Motor neuron (in vitro differentiated cells): ENCODE results near the gene SPATA33. TPM values are rescaled to one million over a fixed set of nuclear protein-coding genes. Genes with fewer than 3 reads are reported as not detected.

Experiments used
- ATAC-seq, 8 experiments: fragments of 200-7000 bp; cut with Tn5 transposase; replicated peaks in 6 of 8; 2 replicates each; pipeline ENCODE4 v1.8.0; 2021; ENCODE audit warnings: mild to moderate bottlenecking in 8 of 8, moderate library complexity in 8 of 8
- H3K27ac ChIP-seq, 2 donors: fragments of 250-450 bp; sonication (Bioruptor Pico); 2 replicates each; pipeline ENCODE4 v1.9.0; 2021; ENCODE audit warnings: antibody characterized with exemption in 2 of 2, mild to moderate bottlenecking in 2 of 2, moderate library complexity in 1 of 2
- H3K4me1 ChIP-seq, 2 donors: fragments of 250-450 bp; sonication (Bioruptor Pico); replicated peaks in 1 of 2; 2 replicates each; pipeline ENCODE4 v1.6.1; 2021; ENCODE audit warnings: antibody characterized with exemption in 2 of 2, mild to moderate bottlenecking in 2 of 2, moderate library complexity in 1 of 2
- H3K4me3 ChIP-seq, 5 donors: fragments of 250-450 bp; sonication (Bioruptor Pico); 2 replicates each; pipeline ENCODE4 v1.9.0; 2021; ENCODE audit warnings: antibody characterized with exemption in 5 of 5, mild to moderate bottlenecking in 5 of 5, moderate library complexity in 4 of 5
- WGBS, 10 experiments: fragments of 450-650 bp; shearing (Covaris generic); methylation state at CpG; one replicate each; pipeline ENCODE4 v1.0.0; 2022; 5-methylcytosine and 5-hydroxymethylcytosine counted together
- in situ Hi-C, 9 experiments: fragments of 400-800 bp; cut with MboI; loops; one replicate each; pipeline ENCODE4 v1.15.0; 2021; ENCODE audit warnings: low sequenced_read_pairs in 9 of 9, low pct_unique_long_range_greater_than_20kb in 2 of 9; ENCODE audit not compliant: unreplicated experiment in 9 of 9
- total RNA-seq, 8 experiments: library from RNA; unstranded; fragments of 300-600 nt; gene quantifications; 2 replicates each; pipeline versions ENCODE4 v1.2.3 to v1.2.4, GENCODE V29; 2022

The SPATA33 gene
- total RNA-seq, 8 experiments from 2014 or later: 4.3 to 22.4 (median 7.6) TPM

- 80 to 100% methylated on average over 1 of the region's 10 CpGs; no CpG with 5 or more reads in 8 of the 10 experiments for WGBS, 10 experiments
- Histone ChIP-seq H3K27ac (peak overlapping the region in 1 of 2 donors; percentile 70), H3K4me3 (no peak overlapping the region), H3K4me1 (peaks cover 21 to 22% of the 10 kb centered on the region in 2 donors)
- no peak for ATAC-seq
- in situ Hi-C loops: no loop called here
Measured at GRCh38 chr16:89637379-89637778, 20.3 kb upstream of the SPATA33 start.

DNA sequence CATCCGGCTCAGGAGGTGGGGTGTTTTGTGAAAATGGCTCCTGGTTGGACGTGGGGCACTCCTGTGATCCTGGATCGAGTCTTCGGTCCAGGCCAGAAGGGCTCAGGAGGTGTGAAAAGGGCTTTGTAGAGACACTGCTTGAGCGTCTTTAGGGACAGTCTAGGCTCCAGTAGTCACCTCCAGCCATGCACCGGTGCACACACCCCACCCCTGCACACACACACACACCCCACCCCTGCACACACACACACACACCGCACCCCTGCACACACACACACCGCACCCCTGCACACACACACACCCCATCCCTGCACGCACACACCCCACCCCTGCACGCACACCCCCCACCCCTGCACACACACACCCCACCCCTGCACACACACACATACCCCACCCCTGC, 19.2 kb upstream of the SPATA33 start:
- WGBS, 10 experiments: 70% methylated on average over 2 of the region's 10 CpGs; no CpG with 5 or more reads in 9 of the 10 experiments
- H3K4me1 ChIP-seq: peaks cover 21 to 22% of the 10 kb centered on the region in 2 donors
- H3K27ac ChIP-seq: peak overlapping the region; percentile 57 to 70
- no peak for ATAC-seq
- in situ Hi-C loops: no loop called here
- no peak overlapping the region for H3K4me3 ChIP-seq

GRCh38 chr16:89639385-89639784, 18.3 kb upstream of the SPATA33 start:
- whole genome bisulfite sequencing, 10 experiments: no CpG with 5 or more reads among the region's 6 CpGs

DNA sequence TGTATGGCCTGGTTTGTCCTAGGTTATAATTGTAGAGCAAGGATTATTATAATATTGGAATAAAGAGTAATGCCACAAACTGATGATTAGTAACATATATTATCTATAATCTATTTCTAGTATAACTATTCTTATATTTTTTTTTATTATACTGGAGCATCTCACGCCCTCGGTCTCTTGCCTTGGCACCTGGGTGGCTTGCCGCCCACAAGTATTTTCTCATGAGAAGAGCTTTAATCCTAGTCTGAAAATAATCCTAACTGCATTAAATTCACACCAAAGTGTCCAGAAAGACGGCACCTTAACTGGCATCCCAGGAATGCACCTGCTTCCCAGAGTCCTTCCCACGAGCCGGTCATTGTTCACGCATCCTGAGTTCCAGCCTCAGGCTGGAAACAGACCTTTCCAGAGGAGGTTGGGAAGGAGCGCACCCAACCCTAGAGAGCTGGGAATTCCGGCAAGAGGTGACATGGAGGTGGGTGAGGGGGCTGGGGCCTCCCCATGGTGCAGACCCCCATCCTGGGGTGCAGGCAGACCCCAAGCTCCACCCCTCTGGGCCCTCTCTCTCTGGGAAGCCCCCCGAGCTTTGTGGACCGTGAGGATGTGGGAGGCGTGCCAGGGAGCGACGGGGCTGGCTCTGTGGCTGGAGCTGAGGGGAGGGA, 16.0 kb upstream of the SPATA33 start:
- 0 to 80% (median 62%) methylated on average over 1 to 9 of the region's 14 CpGs; no CpG with 5 or more reads in 2 of the 10 experiments for WGBS, 10 experiments
- in situ Hi-C loops: no loop called here

More at GRCh38 chr16:89639385-89639784, 18.3 kb upstream of the SPATA33 start:
- ATAC-seq: no peak
- in situ Hi-C loops: no loop called here
- Histone ChIP-seq H3K4me3 (no peak overlapping the region), H3K4me1 (peaks cover 21 to 22% of the 10 kb centered on the region in 2 donors), H3K27ac (peak overlapping the region; percentile 91 to 92)

GRCh38 chr16:89642574-89642973, 15.1 kb upstream of the SPATA33 start:
- WGBS, 10 experiments: 67 to 100% (median 89%) methylated on average over 1 to 8 of the region's 13 CpGs; no CpG with 5 or more reads in 7 of the 10 experiments

More for the DNA sequence above, 16.0 kb upstream of the SPATA33 start:
- peaks cover 21 to 22% of the 10 kb centered on the region in 2 donors for H3K4me1 ChIP-seq
- no peak for ATAC-seq
- peak overlapping the region; percentile 91 to 92 for H3K27ac ChIP-seq
- H3K4me3 ChIP-seq: peak overlapping the region in 2 of 5 donors; percentile 12 to 25

DNA sequence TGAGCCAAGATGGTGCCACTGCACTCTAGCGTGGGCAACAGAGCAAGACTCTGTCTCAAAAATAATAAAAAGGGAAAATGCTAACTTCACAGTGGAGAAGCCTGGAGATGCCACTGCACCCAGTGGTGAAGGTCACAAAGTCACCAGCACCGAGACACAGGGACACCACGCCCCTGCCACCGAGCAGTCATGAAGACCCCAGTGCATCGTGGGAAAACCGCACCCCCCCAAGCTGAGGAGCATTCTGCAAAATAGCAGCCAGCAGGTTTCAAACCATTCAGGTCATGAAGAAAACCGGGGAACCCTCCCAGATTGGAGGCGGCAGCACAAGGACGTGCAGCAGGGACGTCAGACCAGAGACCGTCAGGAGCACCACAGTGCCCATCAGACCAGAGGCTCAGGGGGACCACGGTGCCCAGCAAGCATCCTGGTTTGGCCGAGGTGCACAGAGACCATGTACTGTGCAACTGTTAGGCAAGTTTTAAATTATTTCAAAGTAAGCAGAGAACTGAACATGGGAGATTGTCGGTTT, 13.8 kb upstream of the SPATA33 start:
- H3K27ac ChIP-seq: no peak overlapping the region
- 53 to 96% (median 80%) methylated on average over 1 to 6 of the region's 14 CpGs; no CpG with 5 or more reads in 3 of the 10 experiments for WGBS, 10 experiments
- no peak for ATAC-seq
- H3K4me1 ChIP-seq: peaks cover 21 to 22% of the 10 kb centered on the region in 2 donors
- in situ Hi-C loops: no loop called here
- H3K4me3 ChIP-seq: no peak overlapping the region

More at GRCh38 chr16:89642574-89642973, 15.1 kb upstream of the SPATA33 start:
- Histone ChIP-seq H3K4me3 (no peak overlapping the region), H3K4me1 (peaks cover 21 to 22% of the 10 kb centered on the region in 2 donors), H3K27ac (no peak overlapping the region)
- in situ Hi-C loops: no loop called here
- ATAC-seq: no peak

GRCh38 chr16:89645122-89645521, 12.5 kb upstream of the SPATA33 start:
- Histone ChIP-seq H3K27ac (no peak overlapping the region), H3K4me3 (no peak overlapping the region), H3K4me1 (peaks cover 13 to 14% of the 10 kb centered on the region in 2 donors)
- 60 to 90% (median 80%) methylated on average over 1 to 2 of the region's 11 CpGs; no CpG with 5 or more reads in 6 of the 10 experiments for WGBS, 10 experiments
- in situ Hi-C loops: no loop called here
- ATAC-seq: no peak

- no peak for ATAC-seq
- Histone ChIP-seq H3K27ac (no peak overlapping the region), H3K4me3 (no peak overlapping the region), H3K4me1 (peaks cover 8 to 9% of the 10 kb centered on the region in 2 donors)
- WGBS, 10 experiments: 84 to 100% (median 95%) methylated on average over 1 to 5 of the region's 22 CpGs; no CpG with 5 or more reads in 6 of the 10 experiments
- in situ Hi-C loops: no loop called here
Measured at GRCh38 chr16:89646270-89646669, 11.4 kb upstream of the SPATA33 start.

DNA sequence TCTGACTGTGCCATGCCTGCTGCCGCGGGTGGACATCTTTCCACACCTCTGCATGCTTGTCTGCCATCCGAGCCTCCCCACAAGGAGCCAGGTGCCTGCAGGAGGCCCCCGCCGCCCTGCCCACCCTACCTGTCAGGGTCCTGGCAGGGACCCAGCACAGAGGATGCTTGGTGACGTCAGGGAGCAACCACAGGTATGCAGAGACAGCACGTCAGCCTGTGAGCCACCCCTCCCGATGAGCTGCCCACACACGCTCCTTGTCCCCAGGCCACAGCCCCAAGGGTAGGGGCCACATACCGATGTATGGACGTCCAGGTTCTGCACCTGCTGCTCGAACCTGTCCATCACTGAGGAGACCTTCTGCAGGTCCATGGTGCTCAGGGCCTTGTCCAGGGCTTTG, 10.7 kb upstream of the SPATA33 start:
- Histone ChIP-seq H3K4me1 (peaks cover 2% of the 10 kb centered on the region in 2 donors), H3K27ac (no peak overlapping the region), H3K4me3 (no peak overlapping the region)
- no peak for ATAC-seq
- in situ Hi-C loops: no loop called here
- WGBS, 10 experiments: 67 to 89% methylated on average over 1 to 3 of the region's 12 CpGs; no CpG with 5 or more reads in 8 of the 10 experiments

- peak in 1 of 8 experiments; percentile 10 for ATAC-seq
- in situ Hi-C loops: no loop called here
- Histone ChIP-seq H3K4me1 (peaks cover 4 to 5% of the 10 kb centered on the region in 2 donors), H3K27ac (no peak overlapping the region), H3K4me3 (no peak overlapping the region)
- 91 to 100% (median 93%) methylated on average over 1 to 12 of the region's 15 CpGs; no CpG with 5 or more reads in 5 of the 10 experiments for WGBS, 10 experiments
Measured at GRCh38 chr16:89651584-89651983, 6.1 kb upstream of the SPATA33 start.

GRCh38 chr16:89653656-89654295, 3.9 kb upstream of the SPATA33 start:
- Histone ChIP-seq H3K4me1 (peaks cover 10% of the 10 kb centered on the region in 2 donors), H3K27ac (no peak overlapping the region), H3K4me3 (no peak overlapping the region)
- in situ Hi-C loops: no loop called here
- ATAC-seq: no peak
- 77 to 100% (median 88%) methylated on average over 1 to 6 of the region's 10 CpGs; no CpG with 5 or more reads in 2 of the 10 experiments for WGBS, 10 experiments

DNA sequence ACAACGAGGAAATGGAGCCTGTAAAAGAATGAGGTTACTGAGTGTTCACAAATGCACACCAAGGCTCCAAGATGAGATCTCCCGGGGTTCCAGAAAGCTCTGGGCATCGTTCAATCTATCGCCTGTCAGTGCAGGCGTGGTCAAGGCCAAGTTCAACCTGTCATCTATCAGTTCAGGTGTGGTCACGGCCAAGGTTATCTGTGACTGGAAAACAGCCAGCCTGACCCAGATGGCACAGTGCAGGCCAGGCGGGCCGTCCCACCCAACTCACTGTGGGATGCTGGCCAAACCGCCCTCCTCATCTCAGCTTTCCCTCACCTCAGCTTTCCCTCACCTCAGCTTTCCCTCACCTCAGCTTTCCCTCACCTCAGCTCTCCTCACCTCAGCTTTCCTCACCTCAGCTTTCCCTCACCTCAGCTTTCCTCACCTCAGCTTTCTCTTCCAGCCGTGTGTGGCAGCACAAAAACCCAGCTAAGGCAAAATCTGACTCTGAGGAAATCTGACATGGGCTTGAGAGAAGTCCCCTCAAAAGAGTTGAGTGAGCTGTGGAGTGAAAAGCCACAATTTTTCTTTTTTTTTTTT, 2.5 kb upstream of the SPATA33 start:
- peaks cover 13 to 15% of the 10 kb centered on the region in 2 donors for H3K4me1 ChIP-seq
- no peak overlapping the region for H3K4me3 ChIP-seq
- in situ Hi-C loops: no loop called here
- H3K27ac ChIP-seq: no peak overlapping the region
- WGBS, 10 experiments: 17 to 100% (median 92%) methylated on average over 1 to 8 of the region's 10 CpGs; no CpG with 5 or more reads in 1 of the 10 experiments
- no peak for ATAC-seq
